ENCODE results near the gene MIF4GD. TPM values are rescaled to one million over a fixed set of nuclear protein-coding genes. Genes with fewer than 3 reads are reported as not detected.

The MIF4GD gene
- total RNA-seq, 1 experiment from 2014 or later, result 26.1 TPM

DNA sequence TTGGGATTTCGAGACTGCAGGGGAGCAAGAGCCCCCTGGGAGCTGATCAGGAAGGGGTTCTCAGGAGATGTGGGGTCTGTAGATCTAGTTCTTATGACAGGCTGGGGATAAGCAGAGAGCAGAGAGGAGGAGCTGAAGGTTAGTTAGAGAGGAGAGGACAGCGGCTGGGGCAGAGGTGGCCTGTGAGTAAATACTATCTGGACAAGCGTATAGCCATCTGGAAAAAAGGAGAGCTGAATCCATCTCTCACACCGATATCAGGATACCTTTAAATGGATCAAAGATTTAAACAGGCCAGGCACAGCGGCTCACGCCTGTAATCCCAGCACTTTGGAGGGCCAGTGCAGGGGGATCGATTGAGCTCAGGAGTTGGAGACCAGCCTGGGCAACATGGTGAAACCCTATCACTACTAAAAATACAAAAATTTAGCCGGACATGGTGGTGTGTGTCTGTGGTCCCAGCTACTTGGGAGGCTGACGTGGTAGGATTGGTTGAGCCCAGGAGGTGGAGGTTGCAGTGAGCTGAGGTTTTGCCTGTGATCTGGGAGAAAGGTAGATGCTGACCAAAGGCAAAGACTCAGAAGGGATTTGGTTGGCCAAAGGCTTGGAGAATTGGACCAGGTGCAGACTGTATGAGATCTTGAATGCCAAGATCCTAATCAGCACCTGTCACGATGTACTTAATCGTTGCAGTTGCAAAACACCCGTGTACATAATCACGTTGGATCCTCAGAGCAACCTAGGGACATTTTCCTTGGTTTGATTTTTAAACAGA lies 37.1 kb upstream of the MIF4GD start:
- no peaks in the 10 kb centered on the region for H3K79me1 ChIP-seq (ENCODE audit: insufficient read depth, low read depth, low read length, poor library complexity, severe bottlenecking)
- no peak overlapping the region for H3K14ac ChIP-seq (ENCODE audit: insufficient read depth, low read length)
- no CpG with 5 or more reads among the region's 13 CpGs for WGBS (ENCODE audit: extremely low coverage, insufficient read length, low lambda C conversion rate)
- H3K79me2 ChIP-seq (ENCODE audit: insufficient read depth, low read length), result no peaks in the 10 kb centered on the region
- no peaks in the 10 kb centered on the region for H3K23me2 ChIP-seq (ENCODE audit: insufficient read length, low read depth, low read length, poor library complexity, severe bottlenecking)
- no peak overlapping the region for H4K5ac ChIP-seq (ENCODE audit: insufficient read length, low read depth, low read length)
- H3K27ac ChIP-seq (ENCODE audit: insufficient read length, low read depth, low read length), result no peak overlapping the region
- H3K4ac ChIP-seq (ENCODE audit: low read depth, low read length), result no peak overlapping the region
- TF ChIP-seq, protein P1, sequence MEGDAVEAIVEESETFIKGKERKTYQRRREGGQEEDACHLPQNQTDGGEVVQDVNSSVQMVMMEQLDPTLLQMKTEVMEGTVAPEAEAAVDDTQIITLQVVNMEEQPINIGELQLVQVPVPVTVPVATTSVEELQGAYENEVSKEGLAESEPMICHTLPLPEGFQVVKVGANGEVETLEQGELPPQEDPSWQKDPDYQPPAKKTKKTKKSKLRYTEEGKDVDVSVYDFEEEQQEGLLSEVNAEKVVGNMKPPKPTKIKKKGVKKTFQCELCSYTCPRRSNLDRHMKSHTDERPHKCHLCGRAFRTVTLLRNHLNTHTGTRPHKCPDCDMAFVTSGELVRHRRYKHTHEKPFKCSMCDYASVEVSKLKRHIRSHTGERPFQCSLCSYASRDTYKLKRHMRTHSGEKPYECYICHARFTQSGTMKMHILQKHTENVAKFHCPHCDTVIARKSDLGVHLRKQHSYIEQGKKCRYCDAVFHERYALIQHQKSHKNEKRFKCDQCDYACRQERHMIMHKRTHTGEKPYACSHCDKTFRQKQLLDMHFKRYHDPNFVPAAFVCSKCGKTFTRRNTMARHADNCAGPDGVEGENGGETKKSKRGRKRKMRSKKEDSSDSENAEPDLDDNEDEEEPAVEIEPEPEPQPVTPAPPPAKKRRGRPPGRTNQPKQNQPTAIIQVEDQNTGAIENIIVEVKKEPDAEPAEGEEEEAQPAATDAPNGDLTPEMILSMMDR (conservative IDR thresholded peaks at IDR 0.05), result no peak
- no peak overlapping the region for H2BK20ac ChIP-seq (ENCODE audit: low read depth, low read length, poor library complexity, severe bottlenecking)
- H3K4me1 ChIP-seq (ENCODE audit: insufficient read depth, low read length), result no peaks in the 10 kb centered on the region
- H3K4me2 ChIP-seq (ENCODE audit: insufficient read depth, insufficient read length, low read length), result no peak overlapping the region
- H3K56ac ChIP-seq (ENCODE audit: insufficient read length, low read depth, low read length), result no peak overlapping the region
- H2BK15ac ChIP-seq (ENCODE audit: low read depth, low read length), result no peak overlapping the region
- H3K9me3 ChIP-seq (ENCODE audit: control insufficient read depth, low read depth, low read length), result no peaks in the 10 kb centered on the region
- H3T11ph ChIP-seq (ENCODE audit: low read length), result no peak overlapping the region
- H3K27me3 Mint-ChIP-seq (ENCODE audit: low read depth), result no peaks in the 10 kb centered on the region; the same call in 1 of the 2 replicates
- H3K9me3 Mint-ChIP-seq, result no peaks in the 10 kb centered on the region
- H3K18ac ChIP-seq (ENCODE audit: insufficient read length, low read depth, low read length), result no peak overlapping the region
- H3K27ac Mint-ChIP-seq, result peak overlapping the region; percentile 34 to 49 (median 38); a peak in 3 of 7 replicates
- H3K9ac ChIP-seq (ENCODE audit: extremely low read depth, insufficient read length, low read length), result no peak overlapping the region
- no peak overlapping the region for H3K4me3 Mint-ChIP-seq
- no peak overlapping the region for H3K23ac ChIP-seq (ENCODE audit: insufficient read length, low read depth, low read length)
- H2AK5ac ChIP-seq (ENCODE audit: insufficient read length, low read length), result no peak overlapping the region
- H4K20me1 ChIP-seq (ENCODE audit: control insufficient read depth, insufficient read depth, insufficient read length), result no peaks in the 10 kb centered on the region
- H2BK120ac ChIP-seq (ENCODE audit: low read depth, low read length, poor library complexity, severe bottlenecking), result no peak overlapping the region
- no peak overlapping the region for H4K91ac ChIP-seq (ENCODE audit: insufficient read length, low read depth, low read length)
- H2BK12ac ChIP-seq (ENCODE audit: insufficient read length, low read depth, low read length), result no peak overlapping the region
- H2AFZ ChIP-seq (ENCODE audit: low read length), result no peak overlapping the region
- no peaks in the 10 kb centered on the region for H3K27me3 ChIP-seq (ENCODE audit: insufficient read depth, low read length)
- no peaks in the 10 kb centered on the region for H3K36me3 Mint-ChIP-seq (ENCODE audit: insufficient read depth in 1 of 3, low read depth in 3 of 3)
- no peak overlapping the region for H4K8ac ChIP-seq (replicated peaks; ENCODE audit: insufficient read length, low read depth, low read length)
- no peak for DNase-seq
- peaks cover 2 to 10% of the 10 kb centered on the region in 2 experiments; a peak in 1 of 4 replicates for H3K4me1 Mint-ChIP-seq
- H2BK5ac ChIP-seq (ENCODE audit: insufficient read length, low read length), result no peak overlapping the region

Measured in H9 (cell line).